ENCODE data around the gene CFAP73. TPM values are rescaled to one million over a fixed set of nuclear protein-coding genes. Genes with fewer than 3 reads are reported as not detected.

The CFAP73 gene
- total and polyA plus RNA-seq, 10 of the 15 experiments (the other 5 are each of a cell fraction or from before 2014, with no cell fraction given): 0.18 TPM; not detected in 9

DNA sequence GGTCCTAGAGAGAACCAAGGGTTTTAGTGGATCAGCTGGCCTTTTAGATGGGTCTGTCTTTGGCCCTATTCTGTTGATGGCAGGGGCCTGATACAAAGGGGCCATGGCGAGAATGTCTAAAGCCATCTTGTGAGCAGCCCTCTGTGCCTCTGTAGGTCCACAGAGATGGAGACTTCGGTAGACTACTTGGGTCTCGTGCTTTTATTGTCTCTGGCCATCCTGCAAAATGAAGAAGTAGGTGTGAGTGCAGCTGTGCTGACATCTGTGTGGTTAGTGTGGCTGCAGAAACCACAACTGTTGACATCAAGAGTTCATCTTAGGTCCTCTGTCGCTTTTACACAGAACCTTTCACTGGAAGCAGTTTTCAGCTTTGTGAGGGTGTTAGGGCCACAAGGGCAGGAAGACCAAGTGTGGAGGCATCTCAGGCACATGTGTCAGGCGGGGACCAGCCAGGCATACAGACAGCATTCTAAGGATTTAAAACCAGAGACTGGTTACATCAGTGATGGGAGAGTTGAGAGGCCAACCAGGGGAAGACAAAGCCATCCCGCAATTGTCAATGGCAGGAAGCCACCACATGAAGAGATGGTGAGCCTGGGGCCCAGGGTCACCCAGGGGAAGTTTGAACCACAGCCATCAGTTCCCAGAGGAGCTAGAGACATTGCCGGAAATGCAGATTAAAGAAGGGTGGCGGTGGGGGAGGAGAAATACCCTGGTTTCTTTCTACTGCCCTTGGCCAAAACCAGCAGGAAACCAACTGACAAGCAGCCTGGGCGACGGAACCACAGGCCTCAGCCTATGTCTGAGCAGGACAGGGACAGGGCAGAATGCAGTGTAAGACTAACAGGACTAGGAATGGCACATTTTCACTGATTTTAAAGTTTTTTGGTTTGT, 58.8 kb downstream of the CFAP73 start (continued):
- TF ChIP-seq, protein P1, sequence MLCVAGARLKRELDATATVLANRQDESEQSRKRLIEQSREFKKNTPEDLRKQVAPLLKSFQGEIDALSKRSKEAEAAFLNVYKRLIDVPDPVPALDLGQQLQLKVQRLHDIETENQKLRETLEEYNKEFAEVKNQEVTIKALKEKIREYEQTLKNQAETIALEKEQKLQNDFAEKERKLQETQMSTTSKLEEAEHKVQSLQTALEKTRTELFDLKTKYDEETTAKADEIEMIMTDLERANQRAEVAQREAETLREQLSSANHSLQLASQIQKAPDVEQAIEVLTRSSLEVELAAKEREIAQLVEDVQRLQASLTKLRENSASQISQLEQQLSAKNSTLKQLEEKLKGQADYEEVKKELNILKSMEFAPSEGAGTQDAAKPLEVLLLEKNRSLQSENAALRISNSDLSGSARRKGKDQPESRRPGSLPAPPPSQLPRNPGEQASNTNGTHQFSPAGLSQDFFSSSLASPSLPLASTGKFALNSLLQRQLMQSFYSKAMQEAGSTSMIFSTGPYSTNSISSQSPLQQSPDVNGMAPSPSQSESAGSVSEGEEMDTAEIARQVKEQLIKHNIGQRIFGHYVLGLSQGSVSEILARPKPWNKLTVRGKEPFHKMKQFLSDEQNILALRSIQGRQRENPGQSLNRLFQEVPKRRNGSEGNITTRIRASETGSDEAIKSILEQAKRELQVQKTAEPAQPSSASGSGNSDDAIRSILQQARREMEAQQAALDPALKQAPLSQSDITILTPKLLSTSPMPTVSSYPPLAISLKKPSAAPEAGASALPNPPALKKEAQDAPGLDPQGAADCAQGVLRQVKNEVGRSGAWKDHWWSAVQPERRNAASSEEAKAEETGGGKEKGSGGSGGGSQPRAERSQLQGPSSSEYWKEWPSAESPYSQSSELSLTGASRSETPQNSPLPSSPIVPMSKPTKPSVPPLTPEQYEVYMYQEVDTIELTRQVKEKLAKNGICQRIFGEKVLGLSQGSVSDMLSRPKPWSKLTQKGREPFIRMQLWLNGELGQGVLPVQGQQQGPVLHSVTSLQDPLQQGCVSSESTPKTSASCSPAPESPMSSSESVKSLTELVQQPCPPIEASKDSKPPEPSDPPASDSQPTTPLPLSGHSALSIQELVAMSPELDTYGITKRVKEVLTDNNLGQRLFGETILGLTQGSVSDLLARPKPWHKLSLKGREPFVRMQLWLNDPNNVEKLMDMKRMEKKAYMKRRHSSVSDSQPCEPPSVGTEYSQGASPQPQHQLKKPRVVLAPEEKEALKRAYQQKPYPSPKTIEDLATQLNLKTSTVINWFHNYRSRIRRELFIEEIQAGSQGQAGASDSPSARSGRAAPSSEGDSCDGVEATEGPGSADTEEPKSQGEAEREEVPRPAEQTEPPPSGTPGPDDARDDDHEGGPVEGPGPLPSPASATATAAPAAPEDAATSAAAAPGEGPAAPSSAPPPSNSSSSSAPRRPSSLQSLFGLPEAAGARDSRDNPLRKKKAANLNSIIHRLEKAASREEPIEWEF (IDR thresholded peaks at IDR 0.05; ENCODE audit: insufficient replicate concordance, low read depth, low read length): no peak
- TF ChIP-seq SP1 (IDR thresholded peaks at IDR 0.05; ENCODE audit: low read depth, low read length): peak; percentile 89
- TF ChIP-seq EZH2 (IDR thresholded peaks at IDR 0.05; ENCODE audit: borderline replicate concordance, control insufficient read depth, low read depth, low read length): 0 out of 2 replicates have a peak, but pooled peaks have one; percentile 19
- peak in 1 of 2 experiments; percentile 52; a peak in 1 of 4 replicates for TF ChIP-seq SRF (IDR thresholded peaks at IDR 0.05; ENCODE audit: low read depth in 2 of 2, low read length in 2 of 2)
- TF ChIP-seq MEF2B (IDR thresholded peaks at IDR 0.05; ENCODE audit: partially characterized antibody, poor library complexity, severe bottlenecking): peak; percentile 96
- peak; percentile 61 for TF ChIP-seq RAD51 (IDR thresholded peaks at IDR 0.05)
- peak; percentile 50 for TF ChIP-seq GABPA (IDR thresholded peaks at IDR 0.05; ENCODE audit: low read depth)
- peak; percentile 91; the same call in 1 of the 2 replicates for TF ChIP-seq GATAD2B (conservative IDR thresholded peaks at IDR 0.05; ENCODE audit: low read depth)
- no peak for TF ChIP-seq HDAC6 (IDR thresholded peaks at IDR 0.05; ENCODE audit: unreplicated experiment)
- no peak for TF ChIP-seq YBX1 (IDR thresholded peaks at IDR 0.05)
- peak; percentile 75 for TF ChIP-seq IRF5 (IDR thresholded peaks at IDR 0.05; ENCODE audit: borderline replicate concordance)
- TF ChIP-seq TARDBP (IDR thresholded peaks at IDR 0.05; ENCODE audit: borderline replicate concordance): peak; percentile 71; the same call in 1 of the 2 replicates
- peak; percentile 31; the same call in 1 of the 2 replicates for TF ChIP-seq REST (IDR thresholded peaks at IDR 0.05; ENCODE audit: low read depth, low read length)
- peak; percentile 15 for TF ChIP-seq SMAD1 (IDR thresholded peaks at IDR 0.05; ENCODE audit: low read depth, partially characterized antibody)
- TF ChIP-seq MLLT1 (IDR thresholded peaks at IDR 0.05): peak; percentile 99
- peak; percentile 17; the same call in 1 of the 2 replicates for TF ChIP-seq RAD21 (IDR thresholded peaks at IDR 0.05; ENCODE audit: insufficient read depth, low read depth, low read length)
